ENCODE measurements around the gene TPH2. TPM values are rescaled to one million over a fixed set of nuclear protein-coding genes. Genes with fewer than 3 reads are reported as not detected.

Gene TPH2
- not detected for polyA plus RNA-seq (2013, experiment 1 of 2; ENCODE audit: insufficient read length)
- not detected for polyA plus RNA-seq (2013, experiment 2 of 2; ENCODE audit: insufficient read length)

- peak; percentile 73 for DNase-seq
Measured at GRCh38 chr12:71938728-71939385, at the start of gene TPH2. TPH2 (plus strand) TSS chr12:71938845; CDS start chr12:71938987, 142 bp downstream.

- DNase-seq = no peak
Measured at GRCh38 chr12:71890475-71890874, 48.2 kb upstream of the TPH2 start.

- DNase-seq = no peak
Measured at GRCh38 chr12:71892059-71892458, 46.6 kb upstream of the TPH2 start.

GRCh38 chr12:71896205-71896882 lies 42.3 kb upstream of the TPH2 start:
- DNase-seq = peak; percentile 5

- peak; percentile 24 for DNase-seq
Measured at GRCh38 chr12:71900091-71900490, 38.6 kb upstream of the TPH2 start.

GRCh38 chr12:71904629-71905028 lies 34.0 kb upstream of the TPH2 start:
- no peak for DNase-seq

GRCh38 chr12:71935594-71935993 lies 3.1 kb upstream of the TPH2 start:
- DNase-seq = no peak

GRCh38 chr12:71940068-71940467 lies 1.4 kb downstream of the TPH2 start:
- DNase-seq = no peak

- no peak for DNase-seq
Measured at GRCh38 chr12:71941174-71941573, 2.5 kb downstream of the TPH2 start.

- DNase-seq = no peak
Measured at GRCh38 chr12:71942259-71942658, 3.6 kb downstream of the TPH2 start.

- DNase-seq = no peak
Measured at GRCh38 chr12:71942703-71943102, 4.1 kb downstream of the TPH2 start.

- no peak for DNase-seq
Measured at GRCh38 chr12:71945121-71945520, 6.5 kb downstream of the TPH2 start.

- DNase-seq = no peak
Measured at GRCh38 chr12:71945883-71946282, 7.2 kb downstream of the TPH2 start.

- no peak for DNase-seq
Measured at GRCh38 chr12:71947645-71948105, 9.0 kb downstream of the TPH2 start.

GRCh38 chr12:71948390-71948789 lies 9.7 kb downstream of the TPH2 start:
- no peak for DNase-seq

GRCh38 chr12:71949646-71950045 lies 11.0 kb downstream of the TPH2 start:
- DNase-seq = no peak

GRCh38 chr12:71950404-71950803 lies 11.8 kb downstream of the TPH2 start:
- DNase-seq = no peak

GRCh38 chr12:71950819-71951218 lies 12.2 kb downstream of the TPH2 start:
- no peak for DNase-seq

GRCh38 chr12:71954083-71954778 lies 15.6 kb downstream of the TPH2 start:
- DNase-seq = no peak

- no peak for DNase-seq
Measured at GRCh38 chr12:71954861-71955260, 16.2 kb downstream of the TPH2 start.

GRCh38 chr12:71955970-71956369 lies 17.3 kb downstream of the TPH2 start:
- DNase-seq = no peak

GRCh38 chr12:71958056-71958455 lies 19.4 kb downstream of the TPH2 start:
- DNase-seq = no peak

GRCh38 chr12:71958457-71958856 lies 19.8 kb downstream of the TPH2 start:
- no peak for DNase-seq

All from fibroblast of skin of scalp (primary cell).